Activated CD4-positive, CD25-positive, alpha-beta regulatory T cell treated with anti-CD3 and anti-CD28 coated beads, Interleukin-2, amount 50 U/mL, for 24 hours (primary cell): Measurements from ENCODE around the gene COL16A1.
"Not testable (repeated sequence)": the region's sequence is repeated elsewhere in the genome, so short reads cannot be mapped to it uniquely, and the experiment has no call there.

Experiments used
- ATAC-seq, 2 donors: fragments of 150-1000 bp; cut with Tn5 transposase; one replicate each; pipeline ENCODE4 v1.10.0; 2021; ENCODE audit warnings: mild to moderate bottlenecking in 1 of 2, moderate library complexity in 1 of 2

COL16A1 gene

GRCh38 chr1:31732751-31733289, 29.0 kb upstream of the COL16A1 start:
- ATAC-seq: no peak

GRCh38 chr1:31732343-31732742, 28.5 kb upstream of the COL16A1 start:
- ATAC-seq: no peak

- ATAC-seq: no peak
Observed at GRCh38 chr1:31731049-31731565, 27.3 kb upstream of the COL16A1 start.

- no peak for ATAC-seq
Observed at GRCh38 chr1:31730336-31731048, 26.7 kb upstream of the COL16A1 start.

GRCh38 chr1:31727849-31728248, 24.0 kb upstream of the COL16A1 start:
- ATAC-seq: no peak

GRCh38 chr1:31727195-31727594, 23.4 kb upstream of the COL16A1 start:
- no peak for ATAC-seq

GRCh38 chr1:31726715-31727114, 22.9 kb upstream of the COL16A1 start:
- ATAC-seq: no peak

GRCh38 chr1:31725777-31726535, 22.1 kb upstream of the COL16A1 start:
- no peak for ATAC-seq

- no peak for ATAC-seq
Observed at GRCh38 chr1:31725134-31725533, 21.3 kb upstream of the COL16A1 start.

- ATAC-seq: no peak
Observed at GRCh38 chr1:31723828-31724359, 20.1 kb upstream of the COL16A1 start.

GRCh38 chr1:31718327-31718897, 14.6 kb upstream of the COL16A1 start:
- ATAC-seq: no peak

- ATAC-seq: no peak
Observed at GRCh38 chr1:31717341-31717740, 13.5 kb upstream of the COL16A1 start.

- ATAC-seq: no peak
Observed at GRCh38 chr1:31715873-31716220, 12.0 kb upstream of the COL16A1 start.

- ATAC-seq: peak; percentile 42
Observed at GRCh38 chr1:31715087-31715872, 11.5 kb upstream of the COL16A1 start.

GRCh38 chr1:31714442-31715086, 10.7 kb upstream of the COL16A1 start:
- peak in 1 of 2 donors; percentile 22 for ATAC-seq

- no peak for ATAC-seq
Observed at GRCh38 chr1:31712630-31713029, 8.8 kb upstream of the COL16A1 start.

GRCh38 chr1:31712068-31712467, 8.3 kb upstream of the COL16A1 start:
- ATAC-seq: no peak

- ATAC-seq: no peak
Observed at GRCh38 chr1:31708324-31708723, 4.5 kb upstream of the COL16A1 start.

GRCh38 chr1:31707711-31708110, 3.9 kb upstream of the COL16A1 start:
- no peak for ATAC-seq

GRCh38 chr1:31707059-31707600, 3.3 kb upstream of the COL16A1 start:
- not testable (repeated sequence) for ATAC-seq

- ATAC-seq: no peak
Observed at GRCh38 chr1:31706384-31707058, 2.7 kb upstream of the COL16A1 start.
